Measurements from ENCODE around the gene RHBDL2. TPM values are rescaled to one million over a fixed set of nuclear protein-coding genes. Genes with fewer than 3 reads are reported as not detected.
A peak's percentile ranks its signal among the peaks of the same experiment; 100 is the strongest.

The RHBDL2 gene
- total RNA-seq, 4 donors from 2014 or later: 0.30 to 1.2 (median 0.94) TPM; not detected in 1

- H3K4me3 ChIP-seq: no peak overlapping the region
- WGBS, 2 donors (ENCODE audit: low coverage in 1 of 2): 94 to 97% methylated on average over 8 of the region's 8 CpGs
- no peak overlapping the region for H3K27ac ChIP-seq
- ATAC-seq: no peak
- TF ChIP-seq POLR2AphosphoS5 (IDR thresholded peaks at IDR 0.05) (no peak), POLR2A (IDR thresholded peaks at IDR 0.05) (no peak), EP300 (IDR thresholded peaks at IDR 0.05) (no peak)
- TF ChIP-seq, protein P1, sequence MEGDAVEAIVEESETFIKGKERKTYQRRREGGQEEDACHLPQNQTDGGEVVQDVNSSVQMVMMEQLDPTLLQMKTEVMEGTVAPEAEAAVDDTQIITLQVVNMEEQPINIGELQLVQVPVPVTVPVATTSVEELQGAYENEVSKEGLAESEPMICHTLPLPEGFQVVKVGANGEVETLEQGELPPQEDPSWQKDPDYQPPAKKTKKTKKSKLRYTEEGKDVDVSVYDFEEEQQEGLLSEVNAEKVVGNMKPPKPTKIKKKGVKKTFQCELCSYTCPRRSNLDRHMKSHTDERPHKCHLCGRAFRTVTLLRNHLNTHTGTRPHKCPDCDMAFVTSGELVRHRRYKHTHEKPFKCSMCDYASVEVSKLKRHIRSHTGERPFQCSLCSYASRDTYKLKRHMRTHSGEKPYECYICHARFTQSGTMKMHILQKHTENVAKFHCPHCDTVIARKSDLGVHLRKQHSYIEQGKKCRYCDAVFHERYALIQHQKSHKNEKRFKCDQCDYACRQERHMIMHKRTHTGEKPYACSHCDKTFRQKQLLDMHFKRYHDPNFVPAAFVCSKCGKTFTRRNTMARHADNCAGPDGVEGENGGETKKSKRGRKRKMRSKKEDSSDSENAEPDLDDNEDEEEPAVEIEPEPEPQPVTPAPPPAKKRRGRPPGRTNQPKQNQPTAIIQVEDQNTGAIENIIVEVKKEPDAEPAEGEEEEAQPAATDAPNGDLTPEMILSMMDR (IDR thresholded peaks at IDR 0.05): no peak
- peaks cover 0 to 11% of the 10 kb centered on the region in 2 donors for H3K36me3 ChIP-seq
- H3K4me1 ChIP-seq: peaks cover 0 to 20% (median 7%) of the 10 kb centered on the region in 3 donors
- H3K9me3 ChIP-seq: no peaks in the 10 kb centered on the region
- no peaks in the 10 kb centered on the region for H3K27me3 ChIP-seq
Observed at GRCh38 chr1:38870996-38871395, 70.6 kb downstream of the RHBDL2 start.

- TF ChIP-seq, protein P1 (IDR thresholded peaks at IDR 0.05): no peak
- TF ChIP-seq POLR2A (IDR thresholded peaks at IDR 0.05) (no peak), EP300 (IDR thresholded peaks at IDR 0.05) (no peak), POLR2AphosphoS5 (IDR thresholded peaks at IDR 0.05) (no peak)
- Histone ChIP-seq H3K27me3 (no peaks in the 10 kb centered on the region), H3K4me3 (no peak overlapping the region), H3K36me3 (peaks cover 0 to 17% of the 10 kb centered on the region in 2 donors), H3K9me3 (no peaks in the 10 kb centered on the region), H3K27ac (no peak overlapping the region), H3K4me1 (peaks cover 0 to 33% (median 2%) of the 10 kb centered on the region in 3 donors)
- no peak for ATAC-seq
- 88% methylated on average over 6 to 8 of the region's 8 CpGs for WGBS, 2 donors (ENCODE audit: low coverage in 1 of 2)
Observed at GRCh38 chr1:38867208-38867607, 74.4 kb downstream of the RHBDL2 start.

GRCh38 chr1:38865112-38865715, 76.4 kb downstream of the RHBDL2 start:
- TF ChIP-seq EP300 (IDR thresholded peaks at IDR 0.05): no peak
- TF ChIP-seq POLR2A (IDR thresholded peaks at IDR 0.05): no peak
- TF ChIP-seq, protein P1 (IDR thresholded peaks at IDR 0.05): no peak
- no peak for TF ChIP-seq POLR2AphosphoS5 (IDR thresholded peaks at IDR 0.05)
- Histone ChIP-seq H3K4me1 (peaks cover 4 to 48% (median 12%) of the 10 kb centered on the region in 3 donors), H3K4me3 (no peak overlapping the region), H3K27ac (no peak overlapping the region), H3K36me3 (peaks cover 0 to 17% of the 10 kb centered on the region in 2 donors), H3K27me3 (no peaks in the 10 kb centered on the region), H3K9me3 (no peaks in the 10 kb centered on the region)
- no peak for ATAC-seq
- WGBS, 2 donors (ENCODE audit: low coverage in 1 of 2): 74 to 93% methylated on average over 3 to 4 of the region's 4 CpGs

GRCh38 chr1:38860454-38860795, 81.2 kb downstream of the RHBDL2 start:
- 5 to 13% methylated on average over 5 to 6 of the region's 6 CpGs for WGBS, 2 donors (ENCODE audit: low coverage in 1 of 2)
- ATAC-seq: no peak
- Histone ChIP-seq H3K9me3 (no peaks in the 10 kb centered on the region), H3K36me3 (peaks cover 0 to 20% of the 10 kb centered on the region in 2 donors), H3K4me3 (peak overlapping the region; percentile 85 to 97), H3K4me1 (peaks cover 4 to 80% (median 25%) of the 10 kb centered on the region in 3 donors), H3K27ac (peak overlapping the region; percentile 11 to 93 (median 90)), H3K27me3 (no peaks in the 10 kb centered on the region)
- TF ChIP-seq EP300 (IDR thresholded peaks at IDR 0.05) (no peak), POLR2AphosphoS5 (IDR thresholded peaks at IDR 0.05) (no peak), POLR2A (IDR thresholded peaks at IDR 0.05) (no peak)
- TF ChIP-seq, protein P1 (IDR thresholded peaks at IDR 0.05): no peak

Data from gastroesophageal sphincter (tissue), 4 donors.